ENCODE data around the gene CFH.
A peak's percentile ranks its signal among the peaks of the same experiment; 100 is the strongest.
"Not testable (repeated sequence)": the region's sequence is repeated elsewhere in the genome, so short reads cannot be mapped to it uniquely, and the experiment has no call there.

The CFH gene

GRCh38 chr1:196651637-196652215 is at the start of gene CFH:
CFH (plus strand) TSS chr1:196652043; CDS start chr1:196652118, 75 bp downstream.
- DNase-seq, result no peak

GRCh38 chr1:196603651-196604050 is 48.2 kb upstream of the CFH start:
- no peak for DNase-seq

GRCh38 chr1:196607981-196608380 is 43.9 kb upstream of the CFH start:
- no peak for DNase-seq

DNA sequence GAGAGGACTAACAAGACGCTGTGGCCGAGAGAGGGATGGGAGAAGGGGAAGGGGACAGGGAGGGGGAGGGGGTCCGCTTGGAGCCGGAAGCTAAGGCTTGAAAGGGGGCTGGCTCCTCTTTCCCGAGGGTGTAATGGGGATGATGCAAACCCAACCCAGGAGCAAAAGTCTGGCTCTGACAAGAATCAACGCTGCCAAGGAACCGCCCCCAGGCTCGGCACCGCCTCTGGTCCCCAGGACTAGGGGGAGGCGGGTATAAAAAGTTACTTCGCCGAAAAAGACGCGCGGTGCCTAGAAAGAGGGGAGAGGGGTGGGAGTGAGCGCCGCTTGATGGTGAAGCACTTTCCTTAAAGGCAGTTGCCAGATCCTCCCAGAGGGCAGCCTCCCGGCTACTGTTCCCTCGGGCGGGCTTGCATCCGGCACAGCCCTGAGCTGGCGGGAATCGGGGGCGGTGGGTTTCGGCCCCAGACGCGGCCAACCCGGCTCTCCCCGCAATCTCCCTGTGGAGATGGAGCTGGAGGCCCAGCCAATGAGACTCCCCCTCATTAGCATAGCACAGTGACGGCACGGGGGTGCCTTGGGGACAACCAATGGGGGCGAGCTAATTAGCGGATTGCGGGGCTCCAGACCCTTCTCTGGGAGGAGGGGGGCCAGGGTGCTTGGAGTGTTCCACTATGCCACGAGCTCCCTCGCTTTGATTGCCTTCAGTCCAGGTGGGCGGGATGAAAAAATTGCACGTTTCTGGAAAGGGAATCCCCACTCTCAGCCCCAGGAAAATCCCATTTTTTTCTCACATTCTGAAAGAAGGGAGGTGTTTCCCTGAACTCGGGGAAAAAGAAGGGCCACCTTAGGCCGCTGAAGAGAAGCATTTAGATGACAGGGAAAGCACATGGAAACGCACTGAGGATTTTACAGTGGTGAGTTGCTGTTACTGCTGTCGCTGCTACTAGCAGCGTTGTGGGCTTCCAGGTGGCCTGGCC is 43.2 kb upstream of the CFH start, which contains the start of gene KCNT2:
TSS of gene KCNT2 (minus strand) at position 51 of the 980 bp plus-strand sequence. CDS start 131 bp downstream, outside the sequence.
- DNase-seq, result peak; percentile 87

GRCh38 chr1:196609370-196609737 is 42.5 kb upstream of the CFH start:
- DNase-seq, result no peak

GRCh38 chr1:196611873-196612272 is 40.0 kb upstream of the CFH start:
- DNase-seq, result no peak

- no peak for DNase-seq
These were observed 32.1 kb upstream of the CFH start for GRCh38 chr1:196619721-196620120.

- no peak for DNase-seq
These were observed 28.8 kb upstream of the CFH start for GRCh38 chr1:196623079-196623478.

DNA sequence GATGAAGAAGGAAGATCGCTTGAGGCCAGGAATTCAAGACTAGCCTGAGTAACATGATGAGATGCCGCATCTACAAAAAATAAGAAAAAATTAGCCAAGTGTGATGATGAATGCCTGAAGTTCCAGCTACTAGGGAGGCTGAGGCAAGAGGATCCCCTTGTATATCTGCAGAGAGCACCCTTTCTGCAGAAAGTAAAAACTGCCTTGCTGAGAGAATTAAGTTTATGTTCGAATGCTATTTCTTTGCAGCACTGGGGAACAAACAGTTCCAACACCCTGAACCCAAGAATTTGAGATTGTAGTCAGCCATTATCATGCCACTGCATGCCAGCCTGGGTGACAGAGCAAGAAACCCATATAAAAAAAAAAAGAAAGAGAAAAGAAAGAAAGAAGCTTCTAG is 23.0 kb upstream of the CFH start:
- no peak for DNase-seq

DNA sequence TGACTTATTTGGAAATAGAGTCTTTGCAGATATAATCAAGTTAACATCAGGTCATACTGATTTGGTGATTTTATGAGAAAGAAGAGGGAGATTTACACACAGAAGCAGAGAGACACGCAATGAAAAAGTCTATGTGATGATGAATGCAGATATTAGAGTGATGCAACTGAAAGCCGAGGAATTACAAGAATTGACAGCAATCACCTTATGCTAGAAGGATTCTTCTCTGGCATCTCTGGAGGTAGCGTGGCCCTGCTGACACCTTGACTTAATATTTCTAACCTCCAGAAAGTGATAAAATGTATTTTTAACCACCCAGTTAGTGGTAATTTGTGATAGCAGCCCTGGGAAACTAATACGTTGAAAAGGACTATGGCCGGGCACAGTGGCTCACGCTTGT is 14.2 kb upstream of the CFH start:
- DNase-seq, result no peak

- DNase-seq, result no peak
These were observed 13.4 kb upstream of the CFH start for GRCh38 chr1:196638466-196638865.

DNA sequence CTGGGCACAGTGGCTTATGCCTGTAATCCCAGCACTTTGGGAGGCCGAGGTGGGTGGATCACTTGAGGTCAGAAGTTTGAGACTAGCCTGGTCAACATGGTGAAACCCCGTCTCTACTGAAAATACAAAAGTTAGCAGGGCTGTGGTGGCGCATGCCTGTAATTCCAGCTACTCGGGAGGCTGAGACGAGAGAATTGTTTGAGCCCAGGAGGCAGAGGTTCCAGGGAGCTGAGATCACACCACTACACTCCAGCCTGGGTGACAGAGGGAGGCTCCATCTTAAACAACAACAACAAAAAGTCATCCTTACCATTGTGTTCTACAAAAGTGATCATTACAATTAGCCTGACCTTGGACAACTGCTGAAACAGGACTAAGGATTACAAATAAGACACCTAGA is 12.6 kb upstream of the CFH start:
- not testable (repeated sequence) for DNase-seq

DNA sequence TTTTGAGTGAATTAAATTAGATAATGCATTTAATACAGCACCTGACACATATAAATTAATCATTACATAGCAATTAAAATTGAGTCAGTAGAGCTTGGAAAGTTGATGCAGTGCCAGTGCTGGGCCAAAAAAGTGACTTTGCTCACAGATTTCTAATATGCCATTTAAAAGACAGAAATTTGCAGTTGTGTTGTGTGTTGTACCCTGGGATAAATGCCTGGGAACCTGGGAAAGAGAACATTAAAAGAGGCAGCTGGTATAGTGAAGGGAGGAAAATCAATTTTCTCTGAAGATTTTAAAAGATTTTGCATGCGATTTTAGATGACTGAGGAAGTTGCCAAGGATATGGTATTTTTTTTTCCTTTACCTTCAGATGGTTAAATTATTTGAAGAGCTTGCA is 10.9 kb upstream of the CFH start:
- DNase-seq, result no peak

GRCh38 chr1:196649990-196650389 is 1.9 kb upstream of the CFH start:
- no peak for DNase-seq

GRCh38 chr1:196650403-196650802 is 1.4 kb upstream of the CFH start:
- no peak for DNase-seq

DNA sequence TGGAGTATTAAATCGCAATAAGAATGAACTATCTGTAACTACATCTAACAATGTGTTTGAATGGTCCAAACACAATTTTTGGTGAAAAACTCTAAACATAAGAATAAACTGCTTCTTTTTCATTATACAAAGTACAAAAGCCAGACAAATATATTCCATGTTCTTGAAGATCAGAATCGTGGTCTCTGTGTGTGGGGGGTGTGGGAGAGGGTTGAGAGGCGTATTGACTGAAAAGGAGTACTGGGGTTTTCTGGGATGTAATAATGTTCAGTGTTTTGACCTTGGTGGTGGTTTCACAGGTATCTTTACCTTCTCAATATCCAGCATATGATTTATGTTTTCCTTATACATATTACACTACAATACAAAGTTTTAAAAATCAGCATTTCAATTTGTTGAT is 764 bp upstream of the CFH start:
- no peak for DNase-seq

- DNase-seq, result no peak
These were observed 2.4 kb downstream of the CFH start for GRCh38 chr1:196654271-196654670.

- no peak for DNase-seq
These were observed 3.2 kb downstream of the CFH start for GRCh38 chr1:196655071-196655470.

DNA sequence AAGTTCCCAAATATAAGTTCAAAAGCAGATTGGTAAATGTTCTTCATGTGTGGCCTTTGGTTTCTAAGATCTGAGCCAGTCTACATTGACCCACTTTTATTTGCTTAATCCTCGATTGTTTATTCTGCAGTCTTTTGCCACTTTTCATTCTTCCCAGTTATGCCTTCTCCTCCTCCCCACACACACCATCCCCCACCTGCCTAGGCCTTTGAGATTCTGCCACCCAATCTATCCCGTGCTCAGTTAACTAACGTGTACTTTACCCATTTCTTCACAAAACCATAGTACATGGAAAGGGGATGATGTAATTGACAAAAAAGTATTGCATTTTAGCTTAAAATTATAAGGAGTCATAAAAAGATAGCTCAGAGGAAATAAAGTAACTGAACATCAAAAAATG is 3.7 kb downstream of the CFH start:
- no peak for DNase-seq

DNA sequence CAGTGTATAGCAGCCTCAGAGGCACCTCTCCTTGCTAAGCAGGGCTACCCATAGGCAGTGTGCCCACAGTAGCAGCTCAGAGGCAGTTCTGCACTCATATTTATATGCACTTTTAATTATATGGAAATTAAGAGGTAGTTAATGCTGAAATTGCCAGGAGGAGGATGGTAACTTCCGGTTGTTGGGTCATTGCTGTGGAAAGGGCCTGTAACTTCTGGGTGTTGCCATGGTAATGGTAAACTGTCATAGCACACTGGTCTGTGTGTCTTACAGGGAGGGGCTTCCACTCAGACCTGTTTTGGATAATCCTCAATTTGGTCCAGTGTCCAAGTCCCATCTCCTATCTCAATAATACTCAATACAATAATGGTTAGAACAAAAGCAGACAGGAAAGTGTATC is 7.6 kb downstream of the CFH start:
- no peak for DNase-seq

DNA sequence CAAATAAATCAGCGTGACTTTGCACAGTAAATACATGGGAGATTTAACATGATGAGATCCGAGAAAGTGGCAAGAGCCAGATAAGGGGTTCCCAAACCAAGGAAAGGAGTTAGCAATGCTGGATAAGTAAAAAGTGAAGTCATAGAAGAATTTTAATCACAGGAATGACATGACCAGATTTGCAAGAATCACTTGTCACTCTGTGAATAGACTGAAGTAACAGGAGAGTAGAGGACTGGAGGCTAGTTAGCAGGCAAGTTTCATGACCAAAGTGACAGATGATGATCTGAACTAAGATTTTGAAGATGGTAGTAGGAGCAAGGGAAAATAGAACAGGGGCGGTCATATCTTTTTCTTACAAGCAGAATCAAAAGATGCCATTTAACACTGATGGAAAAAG is 8.4 kb downstream of the CFH start:
- DNase-seq, result no peak

GRCh38 chr1:196660852-196661251 is 9.0 kb downstream of the CFH start:
- peak; percentile 19 for DNase-seq

DNA sequence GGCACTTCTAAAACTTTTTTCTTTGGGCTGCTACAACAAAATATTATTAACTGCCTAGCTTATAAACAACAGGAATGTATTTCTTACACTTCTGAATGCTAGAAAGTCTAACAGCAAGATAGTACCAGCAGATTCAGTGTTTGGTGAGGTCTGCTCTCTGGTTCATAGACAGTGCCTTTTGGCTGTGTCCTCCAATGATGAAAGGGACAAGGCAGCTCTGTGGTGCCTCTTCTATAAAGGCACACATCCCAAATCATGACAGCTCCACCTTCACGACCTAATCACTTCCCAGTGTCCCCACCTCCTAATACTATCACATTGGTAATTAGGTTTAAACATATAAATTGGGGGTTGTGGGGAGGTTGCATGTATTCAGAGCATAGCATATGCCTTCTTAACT is 9.5 kb downstream of the CFH start:
- no peak for DNase-seq

DNA sequence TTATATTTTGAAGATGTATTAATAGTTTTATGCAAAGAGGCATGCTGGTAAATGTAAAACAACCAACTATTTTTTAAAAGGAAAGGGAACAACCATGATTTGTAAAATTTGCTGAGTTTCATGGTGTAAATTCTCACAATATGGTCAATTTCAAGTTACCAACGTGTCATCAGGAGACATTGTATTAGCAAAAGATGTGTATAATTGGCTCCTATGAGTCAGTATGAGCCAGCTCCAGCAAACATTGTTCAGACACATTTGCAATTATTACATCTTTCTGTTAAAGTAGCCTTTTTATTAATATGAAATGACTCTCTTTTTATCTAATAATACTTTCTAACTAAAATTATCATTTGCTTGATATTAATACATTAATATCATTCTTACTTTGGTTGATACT is 15.3 kb downstream of the CFH start:
- no peak for DNase-seq
